Measurements from ENCODE around the gene SP100. TPM values are rescaled to one million over a fixed set of nuclear protein-coding genes. Genes with fewer than 3 reads are reported as not detected.
A peak's percentile ranks its signal among the peaks of the same experiment; 100 is the strongest.
"Not testable (repeated sequence)": the region's sequence is repeated elsewhere in the genome, so short reads cannot be mapped to it uniquely, and the experiment has no call there.

SP100 gene
- total and polyA plus RNA-seq, 9 donors = 13.9 to 23.6 (median 18.0) TPM

GRCh38 chr2:230405824-230406223 lies 10.2 kb upstream of the SP100 start:
- 75% methylated on average over 2 of the region's 3 CpGs for WGBS (ENCODE audit: insufficient coverage)
- Histone ChIP-seq H3K27ac (ENCODE audit: low read length) (no peak overlapping the region), H3K9me3 (replicated peaks; ENCODE audit: control insufficient read depth, low read depth, low read length) (no peaks in the 10 kb centered on the region), H3K27me3 (ENCODE audit: control insufficient read depth, insufficient read depth, low read length) (no peaks in the 10 kb centered on the region), H3K36me3 (ENCODE audit: control insufficient read depth, insufficient read depth, low read length) (no peaks in the 10 kb centered on the region), H3K4me3 (ENCODE audit: low read length) (no peak overlapping the region), H3K4me1 (ENCODE audit: control insufficient read depth, insufficient read depth, low read length) (peaks cover 3% of the 10 kb centered on the region)
- no peak for DNase-seq

DNA sequence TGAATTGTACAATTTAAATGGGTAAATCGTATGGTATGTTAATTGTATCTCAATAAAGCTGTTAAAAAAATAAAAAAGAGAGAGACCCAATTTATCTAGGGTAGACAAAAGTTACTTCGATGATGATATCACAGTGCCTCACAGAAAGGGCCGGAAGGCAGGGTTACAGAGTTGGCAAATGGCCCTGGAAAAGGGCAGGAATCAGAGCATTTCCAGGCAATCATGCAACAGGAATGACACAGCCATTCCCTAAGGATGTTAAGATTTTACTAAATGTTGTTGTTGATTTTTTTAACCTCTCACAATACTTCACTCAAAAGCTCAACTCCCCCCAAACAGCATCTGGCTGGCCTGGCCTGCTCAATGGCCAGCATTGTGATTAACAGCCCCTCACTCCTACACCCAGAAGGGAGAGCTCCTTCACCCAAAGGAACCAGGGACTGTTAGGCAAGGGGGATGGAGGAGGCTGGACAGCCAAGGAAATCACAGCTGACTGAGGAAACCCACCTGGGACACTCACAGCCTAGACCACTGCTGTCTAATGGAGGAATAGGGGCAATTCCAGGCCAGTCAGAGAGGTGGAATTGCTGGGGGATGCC lies 7.7 kb upstream of the SP100 start:
- peak; percentile 40 for DNase-seq
- no peaks in the 10 kb centered on the region for H3K36me3 ChIP-seq (ENCODE audit: control insufficient read depth, insufficient read depth, low read length)
- no peaks in the 10 kb centered on the region for H3K27me3 ChIP-seq (ENCODE audit: control insufficient read depth, insufficient read depth, low read length)
- H3K9me3 ChIP-seq (replicated peaks; ENCODE audit: control insufficient read depth, low read depth, low read length) = no peaks in the 10 kb centered on the region
- H3K4me1 ChIP-seq (ENCODE audit: control insufficient read depth, insufficient read depth, low read length) = peaks cover 15% of the 10 kb centered on the region
- H3K27ac ChIP-seq (ENCODE audit: low read length) = peak overlapping the region; percentile 76
- WGBS (ENCODE audit: insufficient coverage) = 46% methylated on average over 2 of the region's 3 CpGs
- H3K4me3 ChIP-seq (ENCODE audit: low read length) = no peak overlapping the region

DNA sequence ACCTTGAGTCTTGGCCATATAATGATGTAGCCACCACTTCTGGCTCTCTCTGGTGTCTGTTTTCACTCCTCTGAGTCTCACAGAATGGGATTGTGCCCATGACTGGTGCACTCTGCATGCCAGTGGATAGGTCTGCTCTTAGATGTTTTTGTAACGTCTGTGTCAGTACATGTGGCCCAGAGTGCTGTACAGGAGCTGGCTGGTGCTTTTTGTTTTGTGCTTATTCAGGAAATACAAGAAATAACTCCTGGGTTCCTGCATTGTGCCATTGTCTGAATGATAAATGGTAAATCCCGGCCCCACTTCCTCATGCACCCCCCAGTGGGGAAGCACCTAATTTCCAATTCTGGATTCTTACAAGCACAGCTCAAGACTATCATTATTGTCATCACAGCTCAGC lies 6.7 kb upstream of the SP100 start:
- no CpG with 5 or more reads among the region's 2 CpGs for WGBS (ENCODE audit: insufficient coverage)
- H3K9me3 ChIP-seq (replicated peaks; ENCODE audit: control insufficient read depth, low read depth, low read length); DNase-seq; H3K4me3 ChIP-seq (ENCODE audit: low read length); H3K27me3 ChIP-seq (ENCODE audit: control insufficient read depth, insufficient read depth, low read length); H3K36me3 ChIP-seq (ENCODE audit: control insufficient read depth, insufficient read depth, low read length): not testable (repeated sequence)
- Histone ChIP-seq H3K4me1 (ENCODE audit: control insufficient read depth, insufficient read depth, low read length) (peaks cover 15% of the 10 kb centered on the region), H3K27ac (ENCODE audit: low read length) (peak overlapping the region; percentile 76)

- no peak overlapping the region for H3K27ac ChIP-seq (ENCODE audit: low read length)
- no peaks in the 10 kb centered on the region for H3K27me3 ChIP-seq (ENCODE audit: control insufficient read depth, insufficient read depth, low read length)
- no peak for DNase-seq
- 100% methylated on average over 1 of the region's 1 CpG for WGBS (ENCODE audit: insufficient coverage)
- no peaks in the 10 kb centered on the region for H3K9me3 ChIP-seq (replicated peaks; ENCODE audit: control insufficient read depth, low read depth, low read length)
- no peak overlapping the region for H3K4me3 ChIP-seq (ENCODE audit: low read length)
- no peaks in the 10 kb centered on the region for H3K36me3 ChIP-seq (ENCODE audit: control insufficient read depth, insufficient read depth, low read length)
- peaks cover 16% of the 10 kb centered on the region for H3K4me1 ChIP-seq (ENCODE audit: control insufficient read depth, insufficient read depth, low read length)
These were observed 5.7 kb upstream of the SP100 start for GRCh38 chr2:230410263-230410662.

- 36% methylated on average over 9 of the region's 16 CpGs for WGBS (ENCODE audit: insufficient coverage)
- Histone ChIP-seq H3K27me3 (ENCODE audit: control insufficient read depth, insufficient read depth, low read length) (no peaks in the 10 kb centered on the region), H3K4me3 (ENCODE audit: low read length) (peak overlapping the region; percentile 78), H3K9me3 (replicated peaks; ENCODE audit: control insufficient read depth, low read depth, low read length) (no peaks in the 10 kb centered on the region), H3K27ac (ENCODE audit: low read length) (peak overlapping the region; percentile 93), H3K4me1 (ENCODE audit: control insufficient read depth, insufficient read depth, low read length) (peaks cover 22% of the 10 kb centered on the region), H3K36me3 (ENCODE audit: control insufficient read depth, insufficient read depth, low read length) (no peaks in the 10 kb centered on the region)
- DNase-seq = no peak
These were observed 5.0 kb upstream of the SP100 start for GRCh38 chr2:230410861-230411569.

DNA sequence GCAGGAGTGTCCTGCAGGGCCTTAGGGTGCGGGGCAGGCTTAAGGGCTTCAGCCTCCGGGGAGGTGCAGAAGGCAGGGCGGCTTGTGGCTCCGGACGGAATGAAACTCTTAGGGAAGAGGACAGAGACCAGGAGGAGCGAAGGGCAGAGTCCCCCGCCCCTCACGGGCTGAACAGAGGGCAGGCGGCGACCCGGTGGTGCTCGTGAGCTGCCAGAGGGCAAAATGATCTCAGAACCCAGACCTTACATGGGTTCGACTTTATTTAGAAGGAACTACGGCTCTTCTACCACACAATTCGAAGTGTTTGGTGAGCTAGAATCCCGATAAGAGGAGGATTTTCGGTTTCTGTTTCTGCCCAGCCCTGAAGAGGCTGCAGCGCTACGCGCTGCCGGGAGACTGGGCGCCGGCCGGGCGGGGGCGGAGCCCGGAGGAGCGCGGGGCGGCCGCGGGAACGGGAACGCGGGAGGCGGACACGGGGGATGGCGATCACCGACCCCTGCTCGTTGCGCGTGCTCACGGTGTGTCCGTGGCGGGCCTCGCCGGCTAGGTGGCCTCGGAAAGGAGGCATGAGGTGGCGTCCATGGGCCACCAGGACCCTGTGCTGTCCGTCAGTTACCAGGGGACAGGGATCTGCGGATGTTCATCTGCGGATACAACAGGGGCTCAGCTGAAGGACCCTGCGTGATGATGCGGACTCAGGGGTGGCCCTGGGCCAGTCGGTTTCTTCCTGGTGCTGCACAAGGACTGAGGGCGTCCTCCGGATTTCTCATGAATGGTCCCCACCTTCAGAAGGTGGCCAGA lies 4.2 kb upstream of the SP100 start:
- H3K9me3 ChIP-seq (replicated peaks; ENCODE audit: control insufficient read depth, low read depth, low read length) = no peaks in the 10 kb centered on the region
- peak overlapping the region; percentile 93 for H3K27ac ChIP-seq (ENCODE audit: low read length)
- peaks cover 28% of the 10 kb centered on the region for H3K4me1 ChIP-seq (ENCODE audit: control insufficient read depth, insufficient read depth, low read length)
- no peaks in the 10 kb centered on the region for H3K27me3 ChIP-seq (ENCODE audit: control insufficient read depth, insufficient read depth, low read length)
- peak overlapping the region; percentile 78 for H3K4me3 ChIP-seq (ENCODE audit: low read length)
- WGBS (ENCODE audit: insufficient coverage) = 3% methylated on average over 53 of the region's 57 CpGs
- peak; percentile 83 for DNase-seq
- H3K36me3 ChIP-seq (ENCODE audit: control insufficient read depth, insufficient read depth, low read length) = no peaks in the 10 kb centered on the region

DNA sequence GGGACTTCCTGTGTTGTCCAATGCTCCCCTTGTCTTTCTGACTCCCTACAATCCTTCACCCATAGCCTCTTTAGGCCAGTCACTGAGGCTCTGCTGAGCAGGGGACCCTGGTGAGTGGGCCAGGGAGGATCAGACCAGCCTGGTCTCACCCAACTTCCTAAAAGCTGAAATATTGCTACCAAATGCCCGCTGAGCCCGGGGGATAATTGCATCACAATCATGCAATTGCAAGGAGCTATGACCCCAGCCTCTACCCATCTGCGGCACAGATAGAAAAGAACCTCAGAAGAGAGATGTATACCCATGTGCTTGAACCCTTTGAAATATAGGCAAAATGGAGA lies 3.7 kb upstream of the SP100 start:
- Histone ChIP-seq H3K27me3 (ENCODE audit: control insufficient read depth, insufficient read depth, low read length) (no peaks in the 10 kb centered on the region), H3K36me3 (ENCODE audit: control insufficient read depth, insufficient read depth, low read length) (no peaks in the 10 kb centered on the region), H3K9me3 (replicated peaks; ENCODE audit: control insufficient read depth, low read depth, low read length) (no peaks in the 10 kb centered on the region), H3K4me1 (ENCODE audit: control insufficient read depth, insufficient read depth, low read length) (peaks cover 28% of the 10 kb centered on the region), H3K27ac (ENCODE audit: low read length) (peak overlapping the region; percentile 93), H3K4me3 (ENCODE audit: low read length) (peak overlapping the region; percentile 78)
- no peak for DNase-seq
- WGBS (ENCODE audit: insufficient coverage) = no CpG with 5 or more reads among the region's 3 CpGs

GRCh38 chr2:230412846-230413245 lies 3.2 kb upstream of the SP100 start:
- peaks cover 28% of the 10 kb centered on the region for H3K4me1 ChIP-seq (ENCODE audit: control insufficient read depth, insufficient read depth, low read length)
- H3K27ac ChIP-seq (ENCODE audit: low read length) = no peak overlapping the region
- H3K4me3 ChIP-seq (ENCODE audit: low read length) = no peak overlapping the region
- no peak for DNase-seq
- H3K9me3 ChIP-seq (replicated peaks; ENCODE audit: control insufficient read depth, low read depth, low read length) = no peaks in the 10 kb centered on the region
- H3K36me3 ChIP-seq (ENCODE audit: control insufficient read depth, insufficient read depth, low read length) = no peaks in the 10 kb centered on the region
- WGBS (ENCODE audit: insufficient coverage) = 87% methylated on average over 8 of the region's 9 CpGs
- no peaks in the 10 kb centered on the region for H3K27me3 ChIP-seq (ENCODE audit: control insufficient read depth, insufficient read depth, low read length)

- Histone ChIP-seq H3K4me3 (ENCODE audit: low read length) (no peak overlapping the region), H3K9me3 (replicated peaks; ENCODE audit: control insufficient read depth, low read depth, low read length) (no peaks in the 10 kb centered on the region), H3K4me1 (ENCODE audit: control insufficient read depth, insufficient read depth, low read length) (peaks cover 27% of the 10 kb centered on the region), H3K27me3 (ENCODE audit: control insufficient read depth, insufficient read depth, low read length) (no peaks in the 10 kb centered on the region), H3K36me3 (ENCODE audit: control insufficient read depth, insufficient read depth, low read length) (no peaks in the 10 kb centered on the region), H3K27ac (ENCODE audit: low read length) (no peak overlapping the region)
- WGBS (ENCODE audit: insufficient coverage) = 100% methylated on average over 3 of the region's 3 CpGs
- no peak for DNase-seq
These were observed 2.5 kb upstream of the SP100 start for GRCh38 chr2:230413479-230413878.

DNA sequence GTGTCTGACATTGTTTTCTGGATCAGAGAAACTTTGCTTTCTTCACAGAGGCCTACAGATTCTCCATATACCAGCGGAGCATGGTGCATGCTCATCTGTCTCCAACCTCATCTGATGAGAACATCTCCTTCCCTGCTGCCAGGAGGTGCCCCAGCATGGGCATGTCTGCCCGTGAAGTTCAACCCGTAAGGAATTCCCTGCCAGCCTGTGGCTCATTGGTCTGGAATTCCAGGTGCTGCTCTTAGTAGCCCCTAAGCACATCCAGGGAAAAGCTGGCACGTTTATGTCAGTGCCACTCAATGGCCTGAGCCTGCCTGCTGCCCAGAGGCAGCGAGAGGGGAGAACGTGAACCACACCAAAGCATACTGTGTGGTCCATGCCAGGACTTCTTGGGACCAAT lies 1.7 kb upstream of the SP100 start:
- DNase-seq = no peak
- no peaks in the 10 kb centered on the region for H3K36me3 ChIP-seq (ENCODE audit: control insufficient read depth, insufficient read depth, low read length)
- WGBS (ENCODE audit: insufficient coverage) = 98% methylated on average over 6 of the region's 6 CpGs

More for the DNA sequence above, 1.7 kb upstream of the SP100 start:
- Histone ChIP-seq H3K27me3 (ENCODE audit: control insufficient read depth, insufficient read depth, low read length) (no peaks in the 10 kb centered on the region), H3K27ac (ENCODE audit: low read length) (no peak overlapping the region), H3K9me3 (replicated peaks; ENCODE audit: control insufficient read depth, low read depth, low read length) (no peaks in the 10 kb centered on the region), H3K4me3 (ENCODE audit: low read length) (no peak overlapping the region), H3K4me1 (ENCODE audit: control insufficient read depth, insufficient read depth, low read length) (peaks cover 28% of the 10 kb centered on the region)
